ENCODE measurements around the gene ARHGAP25.

ARHGAP25 gene

GRCh38 chr2:68744366-68744912 is 9.8 kb downstream of the ARHGAP25 start:
- TF ChIP-seq, protein P1, sequence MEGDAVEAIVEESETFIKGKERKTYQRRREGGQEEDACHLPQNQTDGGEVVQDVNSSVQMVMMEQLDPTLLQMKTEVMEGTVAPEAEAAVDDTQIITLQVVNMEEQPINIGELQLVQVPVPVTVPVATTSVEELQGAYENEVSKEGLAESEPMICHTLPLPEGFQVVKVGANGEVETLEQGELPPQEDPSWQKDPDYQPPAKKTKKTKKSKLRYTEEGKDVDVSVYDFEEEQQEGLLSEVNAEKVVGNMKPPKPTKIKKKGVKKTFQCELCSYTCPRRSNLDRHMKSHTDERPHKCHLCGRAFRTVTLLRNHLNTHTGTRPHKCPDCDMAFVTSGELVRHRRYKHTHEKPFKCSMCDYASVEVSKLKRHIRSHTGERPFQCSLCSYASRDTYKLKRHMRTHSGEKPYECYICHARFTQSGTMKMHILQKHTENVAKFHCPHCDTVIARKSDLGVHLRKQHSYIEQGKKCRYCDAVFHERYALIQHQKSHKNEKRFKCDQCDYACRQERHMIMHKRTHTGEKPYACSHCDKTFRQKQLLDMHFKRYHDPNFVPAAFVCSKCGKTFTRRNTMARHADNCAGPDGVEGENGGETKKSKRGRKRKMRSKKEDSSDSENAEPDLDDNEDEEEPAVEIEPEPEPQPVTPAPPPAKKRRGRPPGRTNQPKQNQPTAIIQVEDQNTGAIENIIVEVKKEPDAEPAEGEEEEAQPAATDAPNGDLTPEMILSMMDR (IDR thresholded peaks at IDR 0.05), result no peak

DNA sequence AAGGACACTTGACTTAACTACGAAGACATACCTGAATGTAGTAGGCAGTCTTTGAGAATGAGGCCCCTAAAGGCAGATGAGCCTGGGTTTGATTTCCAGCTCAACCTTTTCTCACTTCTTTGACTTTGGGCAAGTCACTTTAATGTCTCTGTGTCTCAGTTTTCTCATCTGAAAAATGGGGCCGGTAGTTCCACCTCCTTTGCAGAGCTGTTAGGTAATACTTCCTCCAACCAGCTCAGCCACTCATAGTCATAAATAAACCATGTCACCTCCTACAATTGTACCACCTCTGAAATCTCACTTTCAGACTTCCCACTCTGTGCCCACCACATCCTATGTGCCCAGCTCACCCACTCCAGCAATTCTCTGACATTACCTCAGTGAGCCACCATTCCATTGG is 10.4 kb downstream of the ARHGAP25 start:
- TF ChIP-seq, protein P1 (IDR thresholded peaks at IDR 0.05), result no peak

- TF ChIP-seq, protein P1 (IDR thresholded peaks at IDR 0.05), result no peak
Observed at GRCh38 chr2:68746408-68746807, 11.8 kb downstream of the ARHGAP25 start.

DNA sequence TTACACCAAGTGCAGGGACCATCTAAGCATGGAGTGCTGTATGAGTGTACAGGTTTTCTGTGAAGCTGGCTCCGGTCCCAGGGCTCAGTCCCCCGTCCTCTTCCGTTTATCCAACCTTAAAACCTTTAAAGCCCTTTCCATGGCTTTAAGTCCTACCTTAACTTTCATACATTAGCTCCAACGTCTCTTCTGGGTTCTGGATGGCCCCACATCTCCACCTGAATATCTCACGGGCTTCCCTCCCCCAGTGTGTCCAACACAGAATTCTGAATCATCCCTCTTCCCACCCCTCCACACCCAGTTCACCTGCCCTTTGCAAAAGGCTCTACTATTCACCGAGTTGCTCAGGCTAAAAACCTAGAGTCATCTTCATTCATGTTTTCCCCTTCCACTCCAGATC is 12.8 kb downstream of the ARHGAP25 start:
- TF ChIP-seq, protein P1 (IDR thresholded peaks at IDR 0.05), result no peak

DNA sequence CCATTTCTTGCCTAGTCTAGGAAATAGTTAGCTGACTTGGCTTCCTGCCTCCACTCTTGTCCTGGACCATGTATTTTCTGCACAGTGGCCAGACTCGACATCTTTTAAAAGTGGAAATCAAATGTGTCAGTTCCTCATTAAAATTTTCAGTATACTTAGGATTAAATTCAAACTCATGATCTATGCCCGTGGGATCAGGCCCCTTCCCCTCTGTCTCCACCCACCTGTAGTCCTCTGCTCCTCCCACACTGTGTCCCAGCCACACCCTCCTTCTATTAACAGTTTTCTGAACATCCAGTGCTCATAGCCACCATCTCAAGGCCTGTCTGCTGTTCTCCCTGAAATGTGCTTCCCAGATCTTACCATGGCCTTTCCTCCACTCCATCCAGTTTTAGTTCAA is 13.3 kb downstream of the ARHGAP25 start:
- TF ChIP-seq, protein P1 (IDR thresholded peaks at IDR 0.05), result no peak

- TF ChIP-seq, protein P1 (IDR thresholded peaks at IDR 0.05), result no peak
Observed at GRCh38 chr2:68748568-68748967, 14.0 kb downstream of the ARHGAP25 start.

DNA sequence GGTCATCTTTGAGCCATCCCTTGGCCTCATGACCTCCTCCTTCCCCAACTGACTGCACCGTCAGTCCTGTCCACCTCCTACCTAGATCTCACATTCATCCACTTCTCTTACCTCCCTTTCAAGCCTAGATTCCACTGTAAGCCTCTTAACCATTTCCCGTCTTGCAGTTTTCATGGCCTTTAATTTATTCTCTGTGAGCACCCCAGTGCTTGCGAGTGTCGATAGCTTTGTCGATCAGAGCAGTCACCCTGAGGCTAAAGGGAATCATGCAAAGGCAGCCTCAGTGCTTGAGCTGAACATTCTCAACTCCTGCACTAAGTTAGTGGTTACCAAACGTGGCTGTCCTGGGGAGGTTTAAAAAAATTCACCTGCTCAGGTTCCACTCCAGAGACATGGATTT is 14.7 kb downstream of the ARHGAP25 start:
- TF ChIP-seq, protein P1 (IDR thresholded peaks at IDR 0.05), result no peak
